Retinal pigment epithelial cell (primary cell): ENCODE data around the gene TRAF2.

Experiments
- DNase-seq: peaks from one replicate; pipeline ENCODE4 v3.0.0-alpha.2; 2010; ENCODE audit warnings: low read depth
- H3K4me3 ChIP-seq: 2 replicates; pipeline ENCODE4 v1.5.1; 2011; ENCODE audit warnings: mild to moderate bottlenecking, low read length, control low read depth, moderate library complexity
- CTCF ChIP-seq: conservative IDR thresholded peaks from 2 replicates; pipeline ENCODE4 v1.5.1; 2011; ENCODE audit warnings: low read depth, low read length, control low read depth, inconsistent platforms

Gene TRAF2

GRCh38 chr9:136854113-136854841 lies 32.0 kb upstream of the TRAF2 start:
- no peak for TF ChIP-seq CTCF
- H3K4me3 ChIP-seq, result no peak overlapping the region
- DNase-seq, result no peak

- TF ChIP-seq CTCF, result no peak
- DNase-seq, result no peak
- H3K4me3 ChIP-seq, result no peak overlapping the region
Measured at GRCh38 chr9:136854842-136855460, 31.4 kb upstream of the TRAF2 start.

GRCh38 chr9:136855461-136856078 lies 30.7 kb upstream of the TRAF2 start:
- no peak for TF ChIP-seq CTCF
- no peak overlapping the region for H3K4me3 ChIP-seq
- DNase-seq, result no peak

- TF ChIP-seq CTCF, result no peak
- no peak for DNase-seq
- H3K4me3 ChIP-seq, result no peak overlapping the region
Measured at GRCh38 chr9:136856079-136856476, 30.2 kb upstream of the TRAF2 start.

GRCh38 chr9:136856541-136857141 lies 29.7 kb upstream of the TRAF2 start:
- H3K4me3 ChIP-seq, result no peak overlapping the region
- no peak for TF ChIP-seq CTCF
- no peak for DNase-seq

- no peak for TF ChIP-seq CTCF
- no peak overlapping the region for H3K4me3 ChIP-seq
- DNase-seq, result no peak
Measured at GRCh38 chr9:136857166-136857565, 29.1 kb upstream of the TRAF2 start.
